GM19025 (cell line): Measurements from ENCODE around the gene BEAN1.
"Not testable (repeated sequence)": the region's sequence is repeated elsewhere in the genome, so short reads cannot be mapped to it uniquely, and the experiment has no call there.

Experiments
- ATAC-seq: cut with Tn5 transposase; IDR thresholded peaks from one replicate; pipeline ENCODE4 v1.9.1; 2021; ENCODE audit warnings: mild to moderate bottlenecking, low read depth, moderate library complexity; ENCODE audit not compliant: unreplicated experiment

Gene BEAN1

DNA sequence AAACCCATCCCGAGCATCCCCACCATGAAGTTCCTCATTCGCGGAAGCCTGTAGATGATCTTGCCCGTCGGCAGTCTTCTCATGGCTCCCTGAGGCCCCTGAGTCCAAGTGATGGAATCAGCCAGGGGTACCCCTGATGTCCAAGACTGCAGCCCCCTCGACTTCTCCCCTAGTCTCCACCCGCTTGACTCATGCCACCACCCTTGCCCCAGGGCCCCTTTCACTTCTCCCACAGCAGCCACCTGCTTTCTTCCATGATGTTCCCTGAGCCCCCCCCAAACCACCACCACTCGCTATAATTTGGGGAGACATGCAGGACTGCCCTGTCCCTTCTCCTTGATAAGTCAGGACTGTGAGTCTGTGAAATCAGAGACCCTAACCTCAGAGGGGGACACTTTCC lies 11.4 kb downstream of the BEAN1 start:
- ATAC-seq: no peak

DNA sequence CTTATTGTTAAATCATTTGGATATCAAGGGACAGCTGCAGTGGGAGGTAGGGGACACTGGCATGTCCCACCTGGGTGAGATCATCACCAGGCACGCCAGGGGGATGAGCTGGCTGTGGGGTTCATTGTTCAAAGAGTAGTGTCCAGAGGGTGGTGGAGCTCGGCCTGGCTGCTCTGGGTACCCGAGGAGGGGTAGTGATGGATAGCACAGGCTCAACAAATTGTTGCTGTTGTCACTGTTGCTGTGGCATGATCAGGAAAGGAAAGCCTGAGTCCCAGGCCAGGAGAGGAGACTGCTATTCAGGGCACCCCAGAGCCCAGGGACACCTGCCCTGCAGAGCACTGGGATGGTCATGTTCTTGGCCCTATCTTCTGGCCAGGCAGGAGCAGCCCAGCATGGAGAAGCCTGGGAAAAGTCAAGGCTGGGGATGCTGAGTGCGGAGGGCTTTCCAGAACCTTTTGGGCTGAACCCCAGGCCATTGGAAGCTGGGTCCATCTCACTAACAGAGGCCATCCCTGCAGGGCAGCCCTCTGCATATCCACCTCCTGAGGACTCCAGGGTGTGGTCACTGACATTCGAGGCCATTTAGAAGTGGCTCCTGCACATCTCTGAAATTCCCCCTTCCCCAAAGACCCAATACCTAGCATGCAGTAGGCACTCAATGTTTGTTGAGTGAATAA lies 12.1 kb downstream of the BEAN1 start:
- ATAC-seq: no peak

DNA sequence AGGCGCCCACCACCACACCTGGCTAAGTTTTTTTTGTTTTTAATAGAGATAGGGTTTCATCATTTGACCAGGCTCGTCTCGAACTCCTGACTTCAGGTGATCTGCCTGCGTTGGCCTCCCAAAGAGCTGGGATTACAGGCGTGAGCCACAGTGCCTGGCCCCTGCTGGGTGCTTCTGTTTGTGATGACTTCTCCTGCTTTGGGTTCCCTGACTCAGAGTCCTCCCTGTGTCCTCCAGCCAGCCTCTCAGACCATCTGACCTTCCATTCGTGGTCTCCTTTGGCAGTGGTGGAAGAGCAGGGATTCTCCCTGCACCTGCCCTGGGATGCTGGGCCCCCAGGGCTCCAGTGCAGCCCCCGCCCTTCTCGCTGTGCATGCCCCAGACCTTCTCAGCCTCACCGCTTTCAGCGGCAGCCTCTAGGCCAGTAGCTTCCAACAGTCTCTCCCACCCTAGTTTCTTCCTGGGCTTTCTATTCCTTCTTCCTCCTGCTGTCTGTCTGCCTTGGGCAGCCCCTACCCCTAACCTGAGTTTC lies 13.2 kb downstream of the BEAN1 start:
- ATAC-seq: no peak

DNA sequence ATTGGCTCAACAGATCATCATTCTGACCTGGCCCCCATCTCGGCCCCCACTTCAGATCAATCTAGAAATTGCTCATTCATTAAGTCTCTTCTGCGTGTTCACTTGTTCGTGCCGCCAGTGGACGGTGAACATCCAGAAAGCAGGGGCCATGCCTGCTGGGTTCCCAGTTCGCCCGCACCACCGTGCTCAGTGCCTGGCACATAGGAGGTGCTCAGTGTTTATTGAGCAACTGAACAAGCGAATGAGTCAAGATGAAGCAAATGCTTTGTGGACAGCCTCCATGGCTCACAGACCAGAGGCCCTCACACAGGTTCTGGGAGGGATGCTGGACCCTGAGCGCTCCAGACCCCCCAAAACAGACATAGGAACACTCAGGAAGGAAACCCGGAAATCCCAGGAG lies 13.9 kb downstream of the BEAN1 start:
- no peak for ATAC-seq

DNA sequence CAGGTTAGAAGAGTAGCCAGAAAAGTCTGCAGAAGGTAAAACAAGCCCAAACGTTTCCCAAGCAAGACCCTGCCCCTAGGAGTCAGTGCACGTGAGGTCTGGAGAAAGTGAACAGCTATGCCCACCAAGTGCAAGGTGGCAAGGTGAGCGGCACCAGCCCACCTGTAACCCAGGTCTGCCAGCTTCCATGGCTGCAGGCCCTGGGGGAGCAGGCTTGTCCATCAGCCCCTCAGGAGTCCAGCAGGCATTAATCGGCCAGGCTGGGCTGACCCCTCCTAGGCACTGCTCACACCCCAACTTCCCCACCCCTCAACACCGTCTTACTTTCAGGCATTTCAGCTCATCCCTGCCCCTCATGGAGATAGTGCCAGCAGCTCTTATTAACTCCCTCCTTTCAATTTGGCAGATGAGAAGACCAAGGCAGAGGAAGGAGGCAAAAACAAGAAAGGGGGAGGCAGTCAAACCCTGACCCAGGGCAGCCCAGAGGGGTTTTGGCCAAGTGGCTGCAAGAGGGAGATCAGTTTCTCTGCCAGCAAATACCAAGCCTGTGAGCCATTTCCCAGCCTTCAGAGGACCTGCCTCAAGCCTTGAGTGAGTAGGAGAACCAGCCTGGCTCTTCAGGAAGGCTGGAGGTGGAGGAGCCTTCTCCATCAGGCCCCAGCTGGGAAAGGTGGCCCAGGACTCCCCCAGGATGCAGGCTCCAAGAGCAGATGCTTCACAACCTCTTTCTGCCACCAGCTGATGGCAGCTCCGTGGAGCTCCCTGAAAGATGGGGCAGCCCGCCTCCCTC lies 14.7 kb downstream of the BEAN1 start:
- no peak for ATAC-seq

DNA sequence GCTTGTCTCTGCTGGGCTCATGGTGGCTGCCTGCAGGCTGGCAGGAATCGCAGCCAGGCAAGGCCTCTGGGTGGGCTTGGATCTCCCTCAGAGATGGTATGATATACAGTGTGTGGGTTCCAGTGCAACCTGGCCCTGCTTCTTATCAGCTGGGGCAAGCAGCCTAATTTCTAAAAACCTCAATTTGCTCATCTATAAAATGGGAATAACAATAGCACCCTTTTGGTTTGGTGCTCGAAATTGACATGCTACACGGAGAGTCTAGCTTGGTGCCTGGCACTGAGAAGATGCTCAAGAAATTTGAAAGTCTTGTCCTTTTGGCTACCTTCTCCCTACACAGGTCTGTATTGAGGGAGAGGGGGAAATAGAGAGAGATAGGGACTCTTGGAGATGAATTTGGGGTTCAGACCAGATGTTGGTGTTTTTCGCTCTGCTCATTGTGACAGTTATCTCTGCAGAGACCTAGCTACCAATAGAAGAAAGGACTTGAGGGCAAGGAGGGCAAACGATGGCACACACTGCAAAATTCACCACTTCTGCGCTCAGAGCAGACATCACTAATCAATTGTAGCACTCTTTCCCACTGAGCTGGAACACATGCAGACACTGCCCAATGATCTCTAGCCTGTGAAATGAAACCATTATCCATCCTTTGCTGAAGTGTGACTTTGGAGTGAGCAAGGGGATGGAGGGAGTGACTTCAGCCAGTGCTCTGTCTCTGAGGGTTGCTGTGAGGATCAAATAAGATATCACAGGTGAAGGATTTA lies 15.6 kb downstream of the BEAN1 start:
- no peak for ATAC-seq

DNA sequence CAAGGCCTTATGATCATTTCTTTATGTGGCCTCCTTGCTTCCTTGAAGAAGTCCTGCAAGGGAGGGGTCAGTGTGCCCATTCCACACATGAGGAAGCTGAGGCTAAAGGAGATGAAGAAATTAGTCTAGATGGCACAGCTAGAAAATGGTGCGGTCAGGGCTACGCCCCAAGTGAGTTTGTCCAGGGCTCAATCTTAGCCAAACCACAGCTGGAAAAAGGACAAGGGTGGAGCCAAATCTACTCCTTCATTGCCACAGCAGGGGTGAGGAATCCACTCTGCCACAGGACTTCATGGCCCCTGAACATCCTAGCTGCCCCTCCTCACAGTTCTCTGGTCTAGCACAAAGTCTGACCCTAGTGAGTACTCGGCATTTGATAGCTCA lies 16.2 kb downstream of the BEAN1 start:
- no peak for ATAC-seq

DNA sequence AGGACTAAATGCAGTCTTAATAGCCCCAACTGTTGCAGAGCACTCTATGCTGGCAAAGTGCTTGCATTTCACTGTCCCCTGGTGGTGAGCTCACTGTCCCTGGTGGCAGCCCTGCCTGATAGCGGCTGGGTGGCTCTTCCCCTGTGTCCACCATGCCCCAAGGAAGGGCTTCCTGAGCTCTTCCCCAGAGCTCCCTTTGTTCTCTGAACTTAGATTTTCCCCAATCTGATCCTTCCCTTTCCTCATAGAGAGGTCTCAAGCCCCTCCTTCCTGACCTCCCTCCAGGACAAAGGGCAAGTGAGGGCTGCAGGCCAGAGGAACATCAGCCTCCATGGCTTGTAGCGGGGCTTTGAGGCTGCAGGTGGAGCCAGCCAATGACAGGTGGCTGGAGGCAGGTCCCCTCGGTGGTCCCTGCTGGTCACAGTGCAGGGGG lies 17.0 kb downstream of the BEAN1 start:
- no peak for ATAC-seq

DNA sequence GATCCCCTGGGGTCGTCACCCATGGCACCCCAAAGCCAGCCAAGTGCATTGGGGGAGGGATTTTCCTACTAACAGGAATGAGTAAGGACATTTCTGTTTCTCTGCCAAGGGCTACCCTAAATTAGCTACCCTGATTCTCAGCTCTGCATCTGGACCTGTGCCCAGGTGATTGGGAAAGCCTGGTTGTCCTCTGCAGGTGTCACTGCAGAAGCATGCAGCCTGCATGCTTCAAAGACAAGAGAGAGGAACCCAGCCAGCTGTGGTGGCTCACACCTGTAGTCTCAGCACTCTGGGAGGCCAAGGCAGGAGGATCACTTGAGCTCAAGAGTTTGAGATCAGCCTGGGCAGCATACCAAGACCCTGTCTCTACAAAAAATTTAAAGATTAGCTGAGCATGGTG lies 19.6 kb downstream of the BEAN1 start:
- ATAC-seq: no peak

DNA sequence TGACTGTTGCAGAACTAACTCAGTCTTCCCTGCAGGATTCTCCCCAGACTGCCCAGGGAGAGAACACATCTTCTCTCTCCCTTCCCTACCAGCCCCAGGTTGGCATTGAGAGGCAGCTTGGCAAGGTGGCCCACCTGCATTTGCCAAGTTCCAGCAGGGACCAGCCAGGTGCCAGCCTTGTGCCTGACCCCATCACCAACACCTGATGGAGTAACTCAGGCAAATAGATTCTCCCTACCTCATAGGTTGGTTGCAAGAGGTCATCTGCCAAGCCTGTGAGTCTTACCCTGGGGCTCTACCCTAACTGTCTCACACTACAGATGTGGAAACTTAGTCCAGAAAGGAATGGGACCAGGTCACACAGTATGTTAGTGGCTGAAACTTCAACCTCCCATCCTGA lies 20.4 kb downstream of the BEAN1 start:
- ATAC-seq: no peak

DNA sequence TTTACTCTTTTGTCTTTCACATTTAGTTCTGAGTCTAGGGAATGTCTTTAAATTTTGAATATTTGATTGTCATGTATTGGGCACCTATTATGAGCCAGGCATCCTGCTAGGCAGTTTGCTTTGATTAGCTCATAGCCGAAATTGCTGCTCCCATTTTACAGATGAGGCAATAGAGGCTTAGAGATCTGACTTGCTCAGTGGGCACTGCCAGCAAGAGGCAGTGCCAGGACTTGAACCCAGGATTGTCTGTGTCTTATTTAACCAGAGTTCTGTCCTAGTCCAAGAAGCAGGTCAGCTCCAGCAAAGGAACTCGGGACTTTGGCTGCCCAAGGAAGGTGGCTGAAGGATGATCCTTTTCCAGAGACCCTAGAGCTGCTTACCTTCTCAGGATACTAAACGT lies 24.5 kb downstream of the BEAN1 start:
- no peak for ATAC-seq

DNA sequence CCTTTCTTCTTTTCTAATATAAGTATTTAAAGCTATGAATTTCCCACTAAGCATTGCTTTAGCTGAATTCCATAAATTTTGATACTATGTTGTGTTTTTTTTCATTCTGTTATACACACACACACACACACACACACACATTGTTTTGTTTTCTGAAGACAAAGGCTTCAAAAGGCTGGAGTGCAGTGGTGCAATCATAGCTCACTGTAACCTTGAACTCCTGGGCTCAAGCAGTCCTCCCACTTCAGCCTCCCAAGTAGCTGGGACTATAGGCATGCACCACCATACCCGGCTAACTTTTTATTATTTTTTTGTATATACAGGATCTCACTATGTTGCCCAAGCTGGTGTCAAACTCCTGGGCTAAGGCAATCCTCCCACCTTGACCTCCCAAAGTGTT lies 26.1 kb downstream of the BEAN1 start:
- not testable (repeated sequence) for ATAC-seq

DNA sequence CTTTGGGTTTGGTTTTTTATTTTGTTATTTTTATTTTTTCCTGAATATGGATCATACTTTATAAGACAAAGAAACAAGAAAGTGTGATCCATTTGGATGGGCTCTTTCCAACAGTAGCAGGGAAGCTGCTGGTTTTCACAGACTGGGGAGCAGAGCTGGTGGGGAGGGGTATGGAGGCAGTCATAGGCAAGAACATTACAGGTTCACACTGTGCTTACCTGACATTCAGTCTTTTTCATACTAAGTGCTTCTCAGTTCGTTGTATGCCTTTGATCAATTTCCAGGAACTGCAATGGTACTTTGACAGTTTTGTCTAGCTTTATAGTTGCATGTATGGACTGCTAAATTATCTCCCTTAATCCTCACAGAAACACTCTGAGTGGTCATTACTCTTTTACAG lies 27.7 kb downstream of the BEAN1 start:
- ATAC-seq: no peak

DNA sequence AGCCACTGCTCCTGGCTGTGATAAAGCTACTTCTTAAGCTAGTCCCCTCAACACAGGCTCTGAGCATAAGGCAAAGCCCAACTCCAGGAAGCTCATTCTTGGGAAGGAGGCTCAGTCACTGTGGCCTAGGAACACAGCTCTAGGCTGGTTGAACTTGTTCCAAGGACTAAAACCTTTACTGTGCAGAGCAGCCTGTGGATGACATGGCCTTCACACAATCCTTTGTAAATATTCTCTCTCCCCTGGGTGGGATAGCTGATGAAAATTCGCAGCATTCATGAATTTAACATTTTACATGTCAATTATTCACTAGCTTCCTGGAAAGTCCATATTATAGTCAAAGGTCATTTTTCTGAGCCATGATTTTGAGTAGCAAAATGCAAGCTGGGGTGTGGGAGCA lies 28.9 kb downstream of the BEAN1 start:
- ATAC-seq: no peak

DNA sequence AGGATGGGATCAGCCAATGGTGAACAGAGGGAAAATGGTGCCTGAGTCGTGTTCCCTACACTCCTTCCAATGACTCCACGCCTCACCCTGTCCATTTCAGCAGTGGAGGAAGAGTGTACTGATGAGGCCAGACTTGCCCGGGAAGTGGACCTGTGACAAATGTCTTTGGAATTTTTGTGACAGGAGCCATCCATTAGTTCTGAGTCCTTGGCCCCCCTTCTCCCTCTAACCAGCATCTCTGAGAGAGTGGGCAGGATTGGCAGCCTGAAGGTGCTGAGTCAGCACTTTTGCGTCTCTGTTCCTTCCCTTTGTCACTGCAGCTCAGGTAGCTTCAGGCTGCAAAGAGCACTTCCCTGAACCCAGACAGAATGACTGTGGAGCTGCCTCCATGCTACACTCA lies 30.8 kb downstream of the BEAN1 start:
- ATAC-seq: no peak

DNA sequence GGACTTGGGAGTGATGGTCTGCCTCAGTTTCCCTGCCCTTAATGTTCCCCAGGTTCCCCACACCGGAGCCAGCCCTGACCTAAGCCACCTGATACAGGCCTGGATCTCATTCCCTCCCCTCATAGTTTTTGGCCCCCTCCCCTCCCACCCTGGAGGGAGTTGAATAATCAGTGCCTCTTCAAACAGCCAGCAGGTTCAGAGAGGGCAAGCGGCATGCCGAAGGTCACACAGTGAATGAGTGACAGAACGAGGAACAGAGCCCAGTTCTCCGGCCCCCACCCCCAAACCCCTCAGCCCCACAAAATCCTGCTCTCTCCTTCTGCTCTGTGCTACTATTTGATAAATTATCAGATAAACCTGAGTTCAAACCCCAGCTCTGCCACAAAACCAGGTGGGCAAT lies 31.2 kb downstream of the BEAN1 start:
- no peak for ATAC-seq

DNA sequence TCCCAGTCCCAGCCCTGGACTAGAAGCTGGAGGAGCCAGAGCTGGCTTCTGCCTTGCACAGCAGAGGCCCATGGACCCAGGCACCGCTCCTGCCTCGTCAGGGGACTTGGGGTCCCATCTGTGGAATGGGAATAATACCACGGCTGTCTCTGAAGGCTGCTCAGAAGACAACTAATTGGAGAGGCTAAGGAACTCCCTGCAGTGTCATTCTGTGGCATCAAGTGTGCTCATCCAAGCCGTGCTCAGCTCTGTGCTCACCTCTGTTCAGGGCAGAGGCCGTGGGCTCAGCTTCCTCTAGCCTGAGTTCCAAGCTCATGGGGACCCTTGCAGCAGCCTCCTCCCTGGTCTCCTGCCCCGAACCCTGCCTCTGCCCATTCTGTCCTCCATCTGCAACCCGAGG lies 31.8 kb downstream of the BEAN1 start:
- no peak for ATAC-seq

DNA sequence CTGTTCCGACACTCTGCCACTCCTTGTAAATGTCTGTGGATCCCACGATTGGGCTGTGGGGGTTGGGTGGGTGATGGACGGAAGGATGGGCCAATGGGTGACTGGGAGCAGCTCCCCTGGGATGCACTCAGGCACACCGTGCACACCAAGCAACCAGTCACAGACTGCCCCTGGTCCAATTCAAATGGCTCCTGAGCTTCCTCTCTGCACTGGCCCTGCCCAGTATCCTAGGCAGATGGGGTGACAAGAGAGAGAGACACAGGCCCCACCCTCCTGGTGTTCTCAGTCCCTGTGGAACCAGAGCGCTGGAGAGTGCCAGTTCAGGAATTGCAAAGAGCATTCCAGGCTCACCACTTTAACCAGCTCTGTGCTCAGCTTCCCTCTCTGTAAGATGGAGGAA lies 32.8 kb downstream of the BEAN1 start:
- ATAC-seq: no peak

DNA sequence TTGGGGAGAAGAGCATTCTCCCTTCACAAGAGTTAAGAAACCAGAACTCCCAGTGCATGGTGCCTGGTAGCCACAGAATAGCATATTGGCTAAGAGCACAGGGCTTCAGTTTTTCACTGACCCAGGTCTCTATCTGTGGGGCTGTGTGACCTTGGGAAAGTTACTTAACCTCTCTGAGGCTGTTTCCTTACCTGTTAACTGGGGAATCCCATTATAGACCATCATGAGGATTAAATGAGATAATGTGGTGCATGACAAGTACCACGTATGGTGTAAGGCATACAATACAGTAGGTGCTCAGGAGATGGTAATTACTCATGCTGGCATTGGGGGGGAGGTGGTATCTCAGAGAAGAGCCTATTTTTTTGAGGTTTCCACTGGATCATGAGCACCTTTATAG lies 33.6 kb downstream of the BEAN1 start:
- ATAC-seq: no peak

DNA sequence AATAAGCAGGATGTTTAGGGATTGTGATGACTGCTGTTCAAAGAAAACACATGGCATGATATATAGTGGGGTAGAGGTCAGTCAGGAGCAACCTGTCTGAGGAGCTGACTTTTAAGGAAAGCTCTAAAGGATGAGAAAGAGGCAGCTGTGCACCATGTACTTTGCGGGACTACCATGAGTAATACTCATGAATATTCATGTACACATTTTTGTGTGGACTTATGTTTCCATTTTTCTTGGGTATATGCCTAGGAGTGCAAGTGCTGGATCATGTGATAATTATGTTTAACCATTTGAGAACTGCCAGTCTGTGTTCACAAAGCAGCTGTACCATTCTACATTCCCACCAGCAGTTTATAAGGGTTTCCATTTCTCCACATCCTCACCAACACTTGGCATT lies 35.8 kb downstream of the BEAN1 start:
- ATAC-seq: no peak

DNA sequence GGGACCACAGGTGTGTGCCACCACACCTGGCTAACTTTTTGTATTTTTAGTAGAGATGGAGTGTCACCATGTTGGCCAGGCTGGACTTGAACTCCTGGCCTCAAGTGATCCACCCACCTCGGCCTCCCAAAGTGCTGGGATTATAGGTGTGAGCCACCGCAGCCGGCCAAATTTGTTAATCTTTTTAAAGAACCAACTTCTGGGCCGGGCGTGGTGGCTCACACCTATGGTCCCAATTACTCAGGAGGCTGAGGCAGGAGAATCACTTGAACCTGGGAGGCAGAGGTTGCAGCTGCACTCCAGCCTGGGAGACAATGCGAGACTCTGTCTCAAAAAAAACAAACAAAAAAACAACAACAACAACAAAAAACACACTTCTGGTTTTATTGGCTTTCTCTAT lies 38.9 kb downstream of the BEAN1 start:
- ATAC-seq: not testable (repeated sequence)
